Hematopoietic multipotent progenitor cell (in vitro differentiated cells): ENCODE data around the gene TP53TG5. TPM values are rescaled to one million over a fixed set of nuclear protein-coding genes. Genes with fewer than 3 reads are reported as not detected.
A peak's percentile ranks its signal among the peaks of the same experiment; 100 is the strongest.

ENCODE experiments used
- DNase-seq, 3 donors: peaks; one replicate each; pipeline ENCODE4 v3.0.0-alpha.2; 2011 to 2015; ENCODE audit warnings: low read depth in 2 of 3, low spot score in 2 of 3
- total RNA-seq: library from RNA; depleted of rRNA; stranded (reverse); fragments of >200 nt; gene quantifications from one replicate; pipeline ENCODE4 v1.2.3, GENCODE V29; 2012

Gene TP53TG5
- not detected for total RNA-seq

DNA sequence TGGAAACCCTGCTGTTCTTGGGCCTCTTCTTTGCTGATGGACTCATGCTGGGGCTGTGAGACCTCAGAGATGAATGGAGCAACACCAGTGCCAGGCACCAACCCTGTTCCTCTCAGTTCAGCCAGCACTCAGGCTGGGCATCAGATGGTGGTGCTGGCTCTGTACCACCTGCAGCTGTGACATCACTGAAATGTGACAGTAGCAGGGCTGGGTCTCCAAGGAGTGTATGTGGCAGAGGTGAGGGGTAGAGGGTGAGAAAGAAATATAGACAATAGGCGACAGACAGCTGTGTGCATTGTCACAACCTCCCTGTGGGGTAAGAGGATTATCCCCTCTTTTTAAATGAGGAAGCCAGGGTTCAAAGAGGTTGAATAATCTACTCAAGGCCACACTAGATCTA is at the start of gene TP53TG5:
TSS of gene TP53TG5 (minus strand) at position 135 of the 400 bp plus-strand sequence. CDS start at position 46, 89 bp downstream.
- DNase-seq = no peak

DNA sequence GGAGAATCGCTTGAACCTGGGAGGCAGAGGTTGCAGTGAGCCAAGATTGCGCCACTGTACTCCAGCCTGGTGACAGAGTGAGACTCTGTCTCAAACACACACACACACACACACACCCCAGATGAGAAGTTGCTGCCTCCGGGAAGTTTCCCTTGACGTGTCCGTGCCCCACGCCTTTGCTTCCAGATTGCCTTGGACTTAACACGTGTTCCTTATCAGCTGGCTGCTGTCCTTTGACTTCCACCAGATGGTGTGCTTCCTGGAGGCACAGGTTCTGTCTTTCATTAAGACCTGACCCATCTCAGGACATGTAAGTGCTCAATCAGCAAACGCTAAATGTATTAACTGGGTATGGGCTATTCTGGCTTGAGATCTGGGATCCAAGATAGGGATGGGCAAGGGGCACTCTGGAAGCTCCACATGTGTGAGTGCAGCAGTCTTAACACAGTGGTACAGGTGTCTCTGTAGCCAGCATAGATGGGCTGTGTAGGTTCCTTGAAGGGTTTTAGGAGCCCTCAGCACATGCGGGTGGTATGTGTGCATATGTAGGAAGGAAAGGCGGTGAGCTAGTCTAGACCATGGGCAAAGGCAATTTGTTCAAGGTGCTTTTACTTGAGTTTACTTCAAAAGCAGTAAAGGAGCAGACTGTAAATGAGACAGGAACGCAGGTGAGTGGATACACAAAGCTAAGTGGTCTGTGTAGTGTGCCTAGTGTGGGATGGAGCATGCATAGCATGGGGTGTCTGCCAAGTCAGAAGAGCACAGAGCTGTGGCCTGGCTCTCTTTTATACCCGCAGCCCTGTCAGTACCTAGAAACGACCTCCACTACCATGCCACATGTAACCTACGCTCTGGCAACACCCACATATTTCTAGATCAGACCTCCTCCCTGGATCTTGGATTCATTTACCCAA is 49.4 kb upstream of the TP53TG5 start:
- DNase-seq = no peak

DNA sequence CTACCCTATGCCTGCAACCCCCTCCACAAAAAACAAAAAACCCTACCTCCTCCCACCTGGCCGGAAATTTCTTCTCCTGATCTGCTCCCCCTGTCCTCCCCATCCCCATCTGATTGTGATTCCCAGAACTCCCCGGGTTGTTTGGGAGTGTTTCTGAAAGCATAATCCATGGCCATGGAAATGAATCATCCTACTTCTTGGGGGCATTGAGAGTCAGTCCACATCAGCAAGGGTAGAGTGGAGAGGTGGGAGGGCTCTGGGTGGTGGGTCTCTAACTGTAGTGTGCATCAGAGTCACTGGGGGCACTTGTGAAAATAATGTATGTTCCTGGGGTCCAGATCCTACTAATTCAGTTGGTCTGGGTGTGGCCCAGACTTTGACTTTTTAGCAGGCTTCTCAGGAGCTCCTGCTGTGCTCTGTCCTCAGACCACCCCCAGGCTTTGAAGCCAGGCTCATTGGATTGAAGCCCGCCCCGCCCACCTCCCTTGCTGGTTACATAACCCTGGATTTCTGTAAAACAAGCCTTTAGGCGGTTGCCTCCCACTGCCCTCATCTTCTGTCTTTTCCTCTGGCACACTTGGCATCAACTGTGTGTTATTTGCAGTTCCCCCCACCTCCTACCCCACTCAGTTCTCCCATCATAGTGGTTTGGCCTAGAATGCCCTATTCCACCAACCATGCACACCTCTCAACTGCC is 48.3 kb upstream of the TP53TG5 start:
- no peak for DNase-seq

DNA sequence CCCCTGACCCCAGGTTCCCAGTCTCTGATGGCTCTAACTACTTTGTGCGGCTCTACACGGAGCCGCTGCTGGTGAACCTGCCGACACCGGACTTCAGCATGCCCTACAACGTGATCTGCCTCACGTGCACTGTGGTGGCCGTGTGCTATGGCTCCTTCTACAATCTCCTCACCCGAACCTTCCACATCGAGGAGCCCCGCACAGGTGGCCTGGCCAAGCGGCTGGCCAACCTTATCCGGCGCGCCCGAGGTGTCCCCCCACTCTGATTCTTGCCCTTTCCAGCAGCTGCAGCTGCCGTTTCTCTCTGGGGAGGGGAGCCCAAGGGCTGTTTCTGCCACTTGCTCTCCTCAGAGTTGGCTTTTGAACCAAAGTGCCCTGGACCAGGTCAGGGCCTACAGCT is 47.4 kb upstream of the TP53TG5 start:
- DNase-seq = no peak

DNA sequence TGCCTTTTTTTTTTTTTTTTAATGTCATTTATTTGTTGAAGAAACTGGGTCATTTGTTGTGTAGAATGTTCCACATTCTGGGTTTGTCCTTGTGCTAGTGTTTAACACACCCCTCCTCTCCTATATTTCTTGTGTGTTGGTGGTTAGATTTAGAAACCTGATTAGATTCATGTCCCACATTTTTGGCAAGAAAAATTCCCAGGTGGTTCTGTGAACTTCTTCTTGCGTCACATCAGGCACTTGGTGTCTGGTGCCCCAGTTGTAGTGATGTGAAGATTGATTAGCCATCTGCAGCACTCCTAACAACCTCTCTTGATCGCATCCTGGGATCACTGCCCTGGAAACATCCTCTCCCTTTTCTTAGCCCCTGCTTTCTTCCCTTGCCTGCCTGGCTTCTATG is 45.6 kb upstream of the TP53TG5 start:
- DNase-seq = no peak

DNA sequence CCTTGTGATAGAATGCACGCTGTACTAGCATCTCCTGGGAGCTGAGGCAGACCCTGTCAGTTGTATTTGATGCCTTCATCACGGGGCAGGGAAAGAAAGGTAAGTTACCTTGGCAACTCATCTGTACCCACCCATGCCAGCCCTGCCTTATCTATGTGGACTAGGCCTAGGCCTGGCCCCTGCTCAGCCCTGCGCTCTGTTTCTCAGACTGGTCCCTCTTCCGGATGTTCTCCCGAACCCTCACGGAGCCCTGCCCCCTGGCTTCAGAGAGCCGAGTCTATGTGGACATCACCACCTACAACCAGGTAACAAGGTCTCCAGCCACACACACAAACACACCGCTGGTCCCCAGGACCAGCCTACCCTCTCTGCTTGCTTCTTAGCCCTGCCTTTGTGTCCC is 42.0 kb upstream of the TP53TG5 start:
- no peak for DNase-seq

DNA sequence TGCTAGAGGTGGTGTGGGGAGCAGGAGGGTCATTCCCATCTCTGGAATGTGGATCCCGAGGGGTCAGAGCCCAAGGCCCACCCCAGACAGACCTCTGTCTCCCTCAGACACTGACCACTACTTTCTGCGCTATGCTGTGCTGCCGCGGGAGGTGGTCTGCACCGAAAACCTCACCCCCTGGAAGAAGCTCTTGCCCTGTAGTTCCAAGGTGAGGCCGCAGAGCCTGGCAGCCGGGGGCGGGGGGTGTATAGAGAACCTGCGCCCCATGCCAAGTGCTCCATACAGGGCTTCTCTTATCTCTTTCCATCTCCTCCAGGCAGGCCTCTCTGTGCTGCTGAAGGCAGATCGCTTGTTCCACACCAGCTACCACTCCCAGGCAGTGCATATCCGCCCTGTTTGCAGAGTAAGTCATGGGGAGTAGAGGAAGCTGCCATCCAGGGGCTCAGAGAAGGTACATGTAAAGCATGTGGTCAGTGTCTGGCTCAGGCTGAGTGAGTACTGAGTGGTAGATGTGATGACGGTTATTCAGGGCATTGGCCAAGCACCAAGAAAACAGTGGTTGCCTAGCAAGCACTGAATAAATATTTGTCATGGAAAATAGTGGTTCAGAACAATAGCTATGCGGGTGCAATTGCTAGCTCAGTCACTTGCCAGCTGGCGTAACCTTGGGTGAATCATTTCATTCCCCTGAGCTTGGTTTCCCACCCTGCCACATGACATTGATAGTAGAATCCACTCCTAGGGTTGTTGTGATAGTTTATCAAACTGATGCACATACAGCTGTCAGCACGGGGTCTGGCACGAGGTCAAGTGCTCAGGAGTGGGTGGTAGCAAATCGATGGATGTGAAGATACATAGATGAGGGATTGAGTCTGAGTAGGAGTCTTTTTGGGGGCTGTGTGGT is 41.3 kb upstream of the TP53TG5 start:
- peak in 1 of 3 donors; percentile 29 for DNase-seq

DNA sequence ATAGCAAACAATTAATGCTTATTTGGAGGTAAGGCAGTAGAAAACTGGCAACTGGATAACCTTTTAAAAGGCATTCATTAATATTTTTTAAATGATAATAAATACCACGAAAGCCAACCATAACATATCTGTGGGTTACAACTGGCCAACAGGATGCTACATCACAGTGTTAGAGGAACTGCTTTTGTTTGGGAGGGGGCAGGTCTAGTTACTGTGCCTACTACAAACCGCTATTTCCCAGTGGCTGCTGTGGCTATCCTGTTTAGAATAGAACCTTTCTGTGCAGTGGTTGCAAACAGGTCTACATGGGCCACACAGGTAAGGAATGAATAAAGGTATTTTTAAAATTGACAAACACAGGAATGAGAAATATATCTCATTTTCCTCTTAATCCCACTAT is 38.8 kb upstream of the TP53TG5 start:
- peak in 1 of 3 donors; percentile 44 for DNase-seq

DNA sequence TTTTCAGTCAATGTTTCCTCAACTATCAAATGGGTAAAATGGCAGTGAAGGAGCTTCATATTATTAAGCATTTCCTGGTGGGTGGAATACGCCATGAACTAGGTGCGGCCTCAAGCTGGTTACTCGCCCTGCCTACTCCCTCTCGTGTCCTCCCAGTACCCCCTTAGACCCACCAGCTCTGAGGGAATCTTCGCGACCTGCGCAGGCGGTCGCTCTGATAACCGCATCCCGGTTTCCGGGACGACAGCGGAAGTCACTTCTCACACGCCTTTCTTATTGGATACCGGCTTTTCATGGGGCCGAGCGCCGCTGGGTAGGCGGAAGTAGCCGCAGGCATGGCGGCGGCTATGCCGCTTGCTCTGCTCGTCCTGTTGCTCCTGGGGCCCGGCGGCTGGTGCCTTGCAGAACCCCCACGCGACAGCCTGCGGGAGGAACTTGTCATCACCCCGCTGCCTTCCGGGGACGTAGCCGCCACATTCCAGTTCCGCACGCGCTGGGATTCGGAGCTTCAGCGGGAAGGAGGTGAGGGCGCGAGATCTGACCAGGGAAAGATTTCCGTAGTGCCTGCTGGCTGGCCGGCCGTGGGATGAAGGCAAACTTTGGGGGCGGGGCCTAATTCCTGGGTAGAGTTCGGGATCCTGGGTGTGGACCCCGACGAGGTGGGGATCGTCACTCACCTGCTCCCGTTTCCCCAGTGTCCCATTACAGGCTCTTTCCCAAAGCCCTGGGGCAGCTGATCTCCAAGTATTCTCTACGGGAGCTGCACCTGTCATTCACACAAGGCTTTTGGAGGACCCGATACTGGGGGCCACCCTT is 37.9 kb upstream of the TP53TG5 start, which contains the start of gene PIGT:
TSS of gene PIGT (plus strand) at position 320 of the 816 bp plus-strand sequence. CDS start at position 336, 16 bp downstream.
- DNase-seq = peak; percentile 78 to 96 (median 94)

DNA sequence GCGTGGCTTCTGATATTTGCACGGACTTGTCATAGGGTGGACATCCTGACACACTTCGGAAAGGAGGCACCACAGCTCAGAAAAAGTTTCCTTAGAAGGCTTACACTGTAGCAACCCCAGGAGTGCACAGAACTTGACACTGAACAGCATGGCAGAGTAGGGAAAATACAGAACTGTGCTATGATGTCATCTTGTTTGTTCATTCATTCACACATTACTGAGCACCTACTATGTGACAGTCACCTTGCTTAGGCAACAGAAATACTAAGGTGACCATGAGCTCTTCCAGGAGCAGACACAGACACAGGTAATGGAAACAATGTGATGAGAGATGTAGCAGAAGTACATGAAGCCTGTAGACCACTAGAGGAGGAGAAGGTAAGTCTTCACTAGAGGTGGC is 35.4 kb upstream of the TP53TG5 start:
- no peak for DNase-seq

DNA sequence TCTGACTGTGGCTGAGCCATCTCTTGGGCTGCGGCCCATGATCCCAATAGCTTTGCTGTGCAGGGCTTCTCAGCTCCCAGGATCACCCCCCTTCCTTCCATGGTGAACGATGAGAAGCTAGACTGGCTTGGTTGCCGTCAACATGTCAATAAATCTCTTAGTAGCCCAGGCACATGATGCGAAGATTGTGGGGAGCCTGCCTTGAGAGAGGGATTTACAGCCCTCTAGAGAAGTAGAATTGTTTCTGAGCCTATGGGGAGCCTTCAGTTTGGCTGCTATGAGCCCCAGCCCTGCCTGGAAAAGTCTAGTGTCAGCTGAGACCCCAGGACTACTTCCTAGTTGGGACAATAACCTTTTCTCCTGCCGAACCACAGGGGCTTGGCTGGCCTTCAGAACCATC is 34.5 kb upstream of the TP53TG5 start:
- no peak for DNase-seq

DNA sequence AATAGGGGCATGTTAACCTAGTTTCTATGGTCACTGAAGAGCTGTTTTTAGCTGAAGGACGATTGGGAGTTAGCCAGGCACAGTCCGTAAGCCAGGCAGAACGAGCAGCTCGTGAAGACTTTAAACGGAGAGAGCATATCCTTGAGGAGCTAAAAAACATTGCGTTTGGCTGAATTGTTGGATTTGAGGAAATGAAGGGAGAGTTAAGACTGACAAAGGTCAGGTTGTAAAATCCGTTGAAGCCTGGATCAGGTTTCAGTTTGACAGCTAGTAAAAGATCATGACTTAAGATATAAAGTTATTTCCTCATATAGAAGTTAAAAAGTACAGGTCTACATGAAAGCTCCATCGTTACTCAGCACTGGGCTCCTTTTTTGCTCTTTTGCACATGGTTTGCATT is 32.8 kb upstream of the TP53TG5 start:
- DNase-seq = no peak

DNA sequence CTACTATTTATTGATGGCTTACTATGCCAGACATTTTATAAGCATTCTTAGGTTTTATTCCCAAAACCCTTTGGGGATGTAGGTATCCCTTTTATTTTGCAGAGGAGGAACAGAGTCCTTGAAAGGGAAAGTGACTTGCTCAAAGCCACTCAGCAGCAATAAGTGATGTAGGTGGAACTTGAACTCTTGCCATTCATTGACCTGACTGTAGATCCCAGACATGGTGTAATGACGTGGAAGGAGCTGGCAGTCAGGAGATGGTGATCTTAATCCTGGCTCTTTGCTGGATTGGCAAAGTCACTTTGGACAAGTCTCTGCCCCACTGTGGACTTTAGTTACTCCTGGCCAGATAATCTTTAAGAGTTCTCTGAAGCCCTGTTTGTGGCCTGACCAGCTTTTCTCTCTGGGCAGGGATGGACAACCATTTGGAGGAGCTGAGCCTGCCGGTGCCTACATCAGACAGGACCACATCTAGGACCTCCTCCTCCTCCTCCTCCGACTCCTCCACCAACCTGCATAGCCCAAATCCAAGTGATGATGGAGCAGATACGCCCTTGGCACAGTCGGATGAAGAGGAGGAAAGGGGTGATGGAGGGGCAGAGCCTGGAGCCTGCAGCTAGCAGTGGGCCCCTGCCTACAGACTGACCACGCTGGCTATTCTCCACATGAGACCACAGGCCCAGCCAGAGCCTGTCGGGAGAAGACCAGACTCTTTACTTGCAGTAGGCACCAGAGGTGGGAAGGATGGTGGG is 31.6 kb upstream of the TP53TG5 start:
- no peak for DNase-seq

DNA sequence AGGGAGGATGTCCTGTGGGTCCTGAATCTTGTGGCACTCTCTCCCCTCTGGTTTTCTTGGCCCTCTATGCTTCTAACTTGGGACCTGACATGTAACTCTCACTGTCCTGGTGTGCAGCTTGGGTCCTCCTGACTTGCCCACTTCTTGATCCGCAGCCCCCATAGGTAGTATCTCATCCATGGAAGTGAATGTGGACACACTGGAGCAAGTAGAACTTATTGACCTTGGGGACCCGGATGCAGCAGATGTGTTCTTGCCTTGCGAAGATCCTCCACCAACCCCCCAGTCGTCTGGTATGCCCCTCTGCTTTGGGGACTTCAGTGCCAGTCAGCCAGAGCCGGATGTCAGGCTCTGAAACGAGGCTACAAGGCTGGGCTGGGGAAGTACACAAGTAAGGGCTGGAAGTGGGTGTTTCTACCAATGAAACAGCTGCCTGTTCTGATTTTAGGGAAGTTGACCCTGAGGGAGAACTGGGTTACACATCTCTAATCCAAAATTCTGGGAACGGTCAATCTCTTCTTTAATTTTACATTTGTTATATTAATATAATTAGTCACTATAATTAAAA is 30.6 kb upstream of the TP53TG5 start:
- peak in 2 of 3 donors; percentile 61 to 73 for DNase-seq

DNA sequence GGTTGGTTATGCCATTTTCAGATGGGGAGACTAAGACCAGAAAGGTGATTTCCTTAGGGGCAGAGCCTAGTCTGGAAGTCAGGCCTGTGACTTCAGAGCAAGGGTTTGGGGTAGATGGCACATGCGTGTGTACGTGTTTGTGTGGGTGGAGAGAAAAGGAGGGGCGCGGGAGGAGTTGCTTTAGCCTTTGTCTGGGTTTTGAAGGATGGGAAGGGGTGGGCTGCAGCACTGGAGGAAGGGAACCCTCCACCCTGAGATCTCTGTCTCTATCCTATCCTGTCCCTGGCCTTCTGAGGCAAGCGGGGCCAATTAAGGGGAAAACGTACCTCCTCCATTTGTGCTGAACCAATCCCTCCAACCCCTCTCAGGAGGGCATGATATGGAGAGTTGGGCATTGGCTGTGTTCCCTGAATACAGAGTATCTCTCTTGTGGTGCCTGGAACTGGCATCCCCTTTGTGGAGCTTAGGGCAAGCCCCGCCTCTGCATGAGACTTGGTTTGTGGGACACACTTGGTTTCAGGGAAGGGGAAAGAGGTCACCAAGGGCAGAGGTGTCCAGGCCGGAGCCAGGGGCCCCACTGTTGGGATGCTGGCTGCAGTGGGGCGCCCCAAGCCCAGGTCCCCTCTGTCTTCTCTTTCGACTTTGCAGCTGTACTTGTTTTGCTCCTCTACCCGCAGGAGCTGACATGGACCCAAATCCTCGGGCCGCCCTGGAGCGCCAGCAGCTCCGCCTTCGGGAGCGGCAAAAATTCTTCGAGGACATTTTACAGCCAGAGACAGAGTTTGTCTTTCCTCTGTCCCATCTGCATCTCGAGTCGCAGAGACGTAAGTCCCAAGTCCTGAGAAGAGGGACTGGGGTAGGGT is 29.9 kb upstream of the TP53TG5 start, which contains the start of gene DBNDD2:
TSS of gene DBNDD2 (plus strand) at position 507 of the 863 bp plus-strand sequence. CDS start at position 686, 179 bp downstream.
- DNase-seq = peak in 1 of 3 donors; percentile 16

DNA sequence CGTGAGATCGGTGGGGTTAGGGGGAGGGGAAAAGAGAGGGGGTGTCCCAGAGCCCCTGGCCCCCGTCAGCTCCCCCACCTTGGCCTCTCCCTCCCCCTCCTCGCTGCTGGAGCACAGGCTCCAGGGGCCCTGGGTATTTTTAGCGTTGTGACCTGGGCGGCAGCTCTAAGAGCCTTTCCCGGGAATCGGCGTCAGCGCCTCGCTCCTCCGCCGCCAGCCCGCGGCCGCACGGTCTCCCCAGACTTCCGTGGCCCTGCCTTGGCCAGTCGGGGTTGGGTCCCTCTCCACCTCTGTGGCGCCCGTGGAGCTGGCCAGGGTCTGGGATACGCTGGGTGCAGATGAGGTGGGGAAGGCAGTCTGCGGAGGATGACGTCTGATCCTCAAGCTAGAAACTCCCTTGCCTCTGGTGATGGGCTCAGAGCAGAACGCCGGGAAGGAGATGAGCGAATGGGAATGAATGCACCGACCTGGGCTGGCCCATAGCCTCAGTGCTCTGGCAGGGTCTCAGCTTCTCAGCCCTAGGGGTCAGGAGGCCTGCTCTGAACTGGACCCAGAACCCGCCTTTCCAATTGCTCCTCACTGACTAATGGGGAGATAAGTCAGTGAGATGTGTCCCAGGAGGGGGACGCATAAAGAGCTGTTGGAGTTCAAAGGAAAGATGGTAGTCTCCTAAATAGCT is 29.1 kb upstream of the TP53TG5 start:
- peak in 1 of 3 donors; percentile 3 for DNase-seq
